ENCODE data around the gene MACROH2A2.

The MACROH2A2 gene

DNA sequence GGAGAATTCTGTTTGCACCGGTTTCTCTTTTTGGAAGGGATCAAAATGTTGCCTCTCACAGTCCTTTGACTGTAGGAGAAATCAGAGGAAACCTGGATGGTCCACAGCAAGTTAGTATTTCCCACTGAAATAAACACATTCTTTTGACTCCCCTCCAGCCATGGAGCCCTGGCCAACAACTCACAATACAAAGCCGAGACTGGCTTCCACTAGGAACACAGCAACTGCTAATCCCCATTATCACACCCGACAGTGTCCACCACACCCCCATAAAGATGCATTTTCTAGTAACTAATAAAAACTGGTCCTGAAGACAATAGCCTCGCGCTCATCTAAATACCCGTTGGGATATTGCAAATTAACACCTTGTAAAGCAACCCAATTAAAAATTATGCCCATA is 798 bp upstream of the MACROH2A2 start:
- Histone ChIP-seq H3K9ac (ENCODE audit: low read depth, low read length) (no peak overlapping the region), H3K27me3 (ENCODE audit: control insufficient read depth, insufficient read depth, low read length) (peaks cover 77% of the 10 kb centered on the region), H3K36me3 (ENCODE audit: control insufficient read depth, insufficient read depth, low read length) (no peaks in the 10 kb centered on the region), H3K4me1 (ENCODE audit: control insufficient read depth, insufficient read depth, low read length) (peaks cover 12% of the 10 kb centered on the region), H3K9me3 (ENCODE audit: control insufficient read depth, insufficient read depth, low read length) (no peaks in the 10 kb centered on the region), H3K4me3 (ENCODE audit: low read depth, low read length) (peak overlapping the region; percentile 70)

DNA sequence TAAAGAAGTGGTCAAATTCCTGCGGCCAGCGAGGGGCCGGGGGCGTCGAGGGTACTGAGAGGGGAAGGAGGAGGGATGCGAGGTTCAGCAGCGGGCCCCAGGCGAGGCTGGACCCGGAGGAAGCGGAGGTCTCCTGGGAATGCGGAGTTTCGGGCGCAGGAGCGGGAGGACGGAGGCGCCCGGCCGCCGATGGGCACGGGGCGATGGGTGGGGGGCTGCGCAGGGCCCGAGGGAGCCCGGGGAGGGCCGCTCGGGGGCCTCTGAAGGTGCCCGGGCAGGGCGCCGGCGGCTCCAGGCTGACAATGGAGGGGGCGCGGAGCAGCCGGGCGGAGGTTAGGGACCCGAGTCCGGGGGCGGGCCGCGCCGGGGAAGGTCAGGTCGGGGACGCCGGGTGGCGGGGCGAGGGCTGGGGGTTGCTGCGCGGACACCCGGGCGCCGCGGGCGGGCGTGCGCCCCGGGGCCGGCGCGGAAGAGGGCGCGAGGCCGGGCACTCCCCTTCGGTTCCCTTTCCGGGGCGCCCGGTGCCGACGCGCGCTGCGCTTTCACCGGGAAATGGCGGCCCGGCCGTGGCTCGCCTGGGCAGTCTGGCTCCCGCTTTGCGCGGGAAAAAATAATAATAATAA is 683 bp downstream of the MACROH2A2 start:
- H3K27me3 ChIP-seq (ENCODE audit: control insufficient read depth, insufficient read depth, low read length), result peaks cover 84% of the 10 kb centered on the region
- H3K4me1 ChIP-seq (ENCODE audit: control insufficient read depth, insufficient read depth, low read length), result peaks cover 12% of the 10 kb centered on the region
- no peaks in the 10 kb centered on the region for H3K36me3 ChIP-seq (ENCODE audit: control insufficient read depth, insufficient read depth, low read length)
- H3K9ac ChIP-seq (ENCODE audit: low read depth, low read length), result peak overlapping the region; percentile 26
- no peaks in the 10 kb centered on the region for H3K9me3 ChIP-seq (ENCODE audit: control insufficient read depth, insufficient read depth, low read length)
- H3K4me3 ChIP-seq (ENCODE audit: low read depth, low read length), result peak overlapping the region; percentile 70

DNA sequence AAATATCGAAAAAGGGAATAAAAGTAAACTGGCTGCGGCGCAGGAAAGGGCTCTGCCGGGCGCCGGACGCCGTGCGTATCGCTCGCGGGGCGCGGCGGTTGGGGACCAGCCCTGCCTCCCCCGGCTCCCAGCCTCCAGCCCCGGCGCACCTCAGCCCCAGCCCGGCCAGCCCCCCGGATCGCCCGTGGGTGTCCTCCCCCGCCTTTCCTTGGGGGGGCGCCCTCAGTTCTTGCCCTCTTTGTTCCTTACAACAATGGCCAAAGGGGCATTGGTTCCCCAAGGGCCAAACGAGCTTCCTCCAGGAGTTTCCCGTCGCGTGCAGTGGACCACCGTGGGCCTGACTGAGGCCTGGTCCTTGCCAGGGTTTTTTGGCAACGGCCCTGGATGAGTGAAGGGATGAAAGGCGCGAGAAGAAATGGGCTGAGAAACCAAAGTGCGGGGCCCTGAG is 1.2 kb downstream of the MACROH2A2 start:
- peak overlapping the region; percentile 32 for H3K4me3 ChIP-seq (ENCODE audit: low read depth, low read length)
- peaks cover 12% of the 10 kb centered on the region for H3K4me1 ChIP-seq (ENCODE audit: control insufficient read depth, insufficient read depth, low read length)
- peaks cover 80% of the 10 kb centered on the region for H3K27me3 ChIP-seq (ENCODE audit: control insufficient read depth, insufficient read depth, low read length)
- H3K36me3 ChIP-seq (ENCODE audit: control insufficient read depth, insufficient read depth, low read length), result no peaks in the 10 kb centered on the region
- H3K9me3 ChIP-seq (ENCODE audit: control insufficient read depth, insufficient read depth, low read length), result no peaks in the 10 kb centered on the region
- H3K9ac ChIP-seq (ENCODE audit: low read depth, low read length), result no peak overlapping the region

DNA sequence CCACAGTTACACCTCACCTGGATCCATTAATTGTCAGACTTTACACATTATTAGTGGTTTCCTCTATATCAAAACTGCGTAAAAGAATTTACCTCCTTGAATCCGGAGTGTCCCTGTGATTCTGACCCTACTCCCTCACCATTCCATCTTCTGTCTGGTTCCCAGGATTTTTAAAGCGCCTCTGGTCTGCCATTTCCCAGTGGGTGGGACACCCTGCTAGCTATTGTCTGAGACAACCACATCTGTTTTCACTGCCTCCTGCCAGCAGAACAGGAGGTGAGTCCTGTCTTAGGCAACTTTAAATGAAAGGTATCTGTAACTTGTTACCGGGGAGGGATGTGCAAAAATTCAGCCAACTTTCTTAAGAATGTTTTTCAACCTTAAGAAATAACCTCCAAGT is 2.3 kb downstream of the MACROH2A2 start:
- peaks cover 70% of the 10 kb centered on the region for H3K27me3 ChIP-seq (ENCODE audit: control insufficient read depth, insufficient read depth, low read length)
- no peak overlapping the region for H3K4me3 ChIP-seq (ENCODE audit: low read depth, low read length)
- H3K9me3 ChIP-seq (ENCODE audit: control insufficient read depth, insufficient read depth, low read length), result no peaks in the 10 kb centered on the region
- no peak overlapping the region for H3K9ac ChIP-seq (ENCODE audit: low read depth, low read length)
- H3K4me1 ChIP-seq (ENCODE audit: control insufficient read depth, insufficient read depth, low read length), result peaks cover 12% of the 10 kb centered on the region
- H3K36me3 ChIP-seq (ENCODE audit: control insufficient read depth, insufficient read depth, low read length), result no peaks in the 10 kb centered on the region

DNA sequence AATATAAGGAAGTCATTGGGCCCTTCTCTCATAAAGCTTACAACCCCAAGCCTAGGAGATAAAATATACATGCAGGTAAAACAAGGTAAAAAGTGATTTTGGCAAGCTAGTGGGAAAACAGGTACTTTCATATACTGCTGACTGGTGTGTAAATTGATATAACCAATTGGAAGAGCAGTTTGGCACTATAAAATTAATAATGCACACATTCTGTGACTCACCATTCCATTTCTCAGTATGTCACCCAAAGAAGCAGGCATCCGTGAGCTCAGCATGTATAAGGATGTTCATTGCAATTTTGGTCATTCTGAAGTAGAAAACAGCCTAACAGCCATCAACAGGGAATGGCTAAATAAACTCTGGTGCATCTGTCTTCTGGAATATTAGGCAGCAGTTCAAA is 2.9 kb downstream of the MACROH2A2 start:
- H3K4me3 ChIP-seq (ENCODE audit: low read depth, low read length), result no peak overlapping the region
- H3K9ac ChIP-seq (ENCODE audit: low read depth, low read length), result no peak overlapping the region
- peaks cover 64% of the 10 kb centered on the region for H3K27me3 ChIP-seq (ENCODE audit: control insufficient read depth, insufficient read depth, low read length)
- H3K9me3 ChIP-seq (ENCODE audit: control insufficient read depth, insufficient read depth, low read length), result no peaks in the 10 kb centered on the region
- peaks cover 12% of the 10 kb centered on the region for H3K4me1 ChIP-seq (ENCODE audit: control insufficient read depth, insufficient read depth, low read length)
- H3K36me3 ChIP-seq (ENCODE audit: control insufficient read depth, insufficient read depth, low read length), result no peaks in the 10 kb centered on the region

DNA sequence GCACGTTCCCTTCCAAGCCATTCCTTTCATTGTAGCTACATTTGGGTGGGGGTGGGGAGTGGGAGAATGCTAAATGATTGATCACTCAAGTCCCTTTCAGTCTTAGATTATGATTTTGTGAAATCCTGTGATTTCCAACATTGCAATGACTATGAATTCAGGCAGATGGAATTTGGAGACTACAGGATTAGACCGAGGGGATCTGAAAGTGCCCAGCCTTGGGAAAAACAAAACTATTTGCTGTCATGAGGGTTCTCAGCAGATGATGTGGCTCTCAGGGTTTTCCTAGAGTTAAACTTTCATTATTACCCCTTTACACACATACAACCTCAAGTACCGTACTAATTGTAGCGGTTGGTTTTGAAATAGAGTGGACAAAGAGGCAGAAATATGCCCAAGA is 4.7 kb downstream of the MACROH2A2 start:
- Histone ChIP-seq H3K36me3 (ENCODE audit: control insufficient read depth, insufficient read depth, low read length) (no peaks in the 10 kb centered on the region), H3K9ac (ENCODE audit: low read depth, low read length) (no peak overlapping the region), H3K4me3 (ENCODE audit: low read depth, low read length) (no peak overlapping the region), H3K4me1 (ENCODE audit: control insufficient read depth, insufficient read depth, low read length) (peaks cover 8% of the 10 kb centered on the region), H3K9me3 (ENCODE audit: control insufficient read depth, insufficient read depth, low read length) (no peaks in the 10 kb centered on the region), H3K27me3 (ENCODE audit: control insufficient read depth, insufficient read depth, low read length) (peaks cover 46% of the 10 kb centered on the region)

DNA sequence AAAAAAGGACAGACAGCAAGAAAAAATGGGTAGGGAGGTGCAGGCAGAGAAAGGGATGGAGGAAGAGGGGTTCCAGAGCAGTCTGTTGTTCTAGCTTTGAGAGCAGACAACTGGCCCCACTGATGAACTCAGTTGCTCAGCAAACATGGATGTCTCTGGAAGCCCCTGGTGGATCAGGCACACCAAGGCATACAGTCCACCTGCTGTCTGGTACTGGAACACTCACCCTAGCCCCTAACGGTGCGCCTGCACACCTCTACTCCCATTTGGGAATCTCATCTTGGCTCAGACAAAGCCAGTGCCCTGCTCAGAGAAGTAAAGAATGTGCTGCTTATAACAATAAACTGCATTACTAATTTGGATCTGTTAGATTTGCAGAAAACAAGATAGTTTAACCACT is 7.7 kb downstream of the MACROH2A2 start:
- no peaks in the 10 kb centered on the region for H3K36me3 ChIP-seq (ENCODE audit: control insufficient read depth, insufficient read depth, low read length)
- no peak overlapping the region for H3K4me3 ChIP-seq (ENCODE audit: low read depth, low read length)
- no peaks in the 10 kb centered on the region for H3K9me3 ChIP-seq (ENCODE audit: control insufficient read depth, insufficient read depth, low read length)
- H3K4me1 ChIP-seq (ENCODE audit: control insufficient read depth, insufficient read depth, low read length), result no peaks in the 10 kb centered on the region
- peaks cover 27% of the 10 kb centered on the region for H3K27me3 ChIP-seq (ENCODE audit: control insufficient read depth, insufficient read depth, low read length)
- no peak overlapping the region for H3K9ac ChIP-seq (ENCODE audit: low read depth, low read length)

DNA sequence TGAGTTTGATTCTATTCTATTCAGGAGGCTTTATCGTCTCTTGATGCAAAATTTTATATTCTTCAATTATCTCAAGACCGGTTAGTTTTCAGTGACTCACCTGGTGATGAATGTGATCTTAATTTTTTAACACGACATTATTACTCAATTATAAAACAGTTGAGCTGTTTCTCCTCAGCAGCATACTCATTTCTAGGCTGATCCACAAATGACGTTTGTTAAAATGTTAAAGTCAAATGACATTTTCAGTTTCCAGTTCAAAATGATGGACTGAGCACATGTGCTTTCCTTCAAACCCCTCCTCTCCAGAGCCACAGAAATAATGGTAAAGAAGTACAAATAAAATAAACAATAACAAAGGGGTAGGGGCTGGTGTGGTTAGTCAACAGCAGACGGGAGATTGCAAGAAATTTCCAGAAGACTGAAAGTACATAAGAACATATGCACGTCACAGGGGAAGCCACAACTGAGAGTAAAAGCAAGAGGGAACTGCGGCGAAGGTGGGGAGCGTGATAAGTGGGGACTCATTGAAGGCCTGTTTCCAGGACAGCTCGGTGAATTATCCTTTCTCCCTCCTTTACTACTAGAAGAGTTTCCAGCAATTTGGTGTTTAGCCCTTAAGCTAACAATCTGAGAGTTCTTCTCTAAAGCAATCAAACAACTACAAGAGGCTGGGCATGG is 10.9 kb downstream of the MACROH2A2 start:
- no peak overlapping the region for H3K4me3 ChIP-seq (ENCODE audit: low read depth, low read length)
- H3K9me3 ChIP-seq (ENCODE audit: control insufficient read depth, insufficient read depth, low read length), result no peaks in the 10 kb centered on the region
- H3K4me1 ChIP-seq (ENCODE audit: control insufficient read depth, insufficient read depth, low read length), result no peaks in the 10 kb centered on the region
- H3K27me3 ChIP-seq (ENCODE audit: control insufficient read depth, insufficient read depth, low read length), result no peaks in the 10 kb centered on the region
- H3K36me3 ChIP-seq (ENCODE audit: control insufficient read depth, insufficient read depth, low read length), result no peaks in the 10 kb centered on the region
- no peak overlapping the region for H3K9ac ChIP-seq (ENCODE audit: low read depth, low read length)

DNA sequence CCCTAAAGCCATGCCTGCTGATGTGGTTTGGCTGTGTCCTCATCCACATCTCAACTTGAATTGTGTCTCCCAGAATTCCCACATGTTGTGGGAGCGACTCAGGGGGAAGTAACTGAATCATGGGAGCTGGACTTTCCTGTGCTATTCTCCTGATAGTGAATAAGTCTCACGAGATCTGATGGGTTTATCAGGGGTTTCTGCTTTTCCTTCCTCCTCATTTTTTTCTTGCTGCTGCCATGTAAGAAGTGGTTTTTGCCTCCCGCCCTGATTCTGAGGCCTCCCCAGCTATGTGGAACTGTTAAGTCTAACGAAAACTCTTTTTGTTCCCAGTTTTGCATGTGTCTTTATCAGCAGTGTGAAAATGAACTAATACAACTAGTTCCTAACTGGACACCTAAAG is 11.8 kb downstream of the MACROH2A2 start:
- no peaks in the 10 kb centered on the region for H3K9me3 ChIP-seq (ENCODE audit: control insufficient read depth, insufficient read depth, low read length)
- no peaks in the 10 kb centered on the region for H3K36me3 ChIP-seq (ENCODE audit: control insufficient read depth, insufficient read depth, low read length)
- no peak overlapping the region for H3K4me3 ChIP-seq (ENCODE audit: low read depth, low read length)
- H3K4me1 ChIP-seq (ENCODE audit: control insufficient read depth, insufficient read depth, low read length), result no peaks in the 10 kb centered on the region
- H3K27me3 ChIP-seq (ENCODE audit: control insufficient read depth, insufficient read depth, low read length), result no peaks in the 10 kb centered on the region
- H3K9ac ChIP-seq (ENCODE audit: low read depth, low read length), result no peak overlapping the region

DNA sequence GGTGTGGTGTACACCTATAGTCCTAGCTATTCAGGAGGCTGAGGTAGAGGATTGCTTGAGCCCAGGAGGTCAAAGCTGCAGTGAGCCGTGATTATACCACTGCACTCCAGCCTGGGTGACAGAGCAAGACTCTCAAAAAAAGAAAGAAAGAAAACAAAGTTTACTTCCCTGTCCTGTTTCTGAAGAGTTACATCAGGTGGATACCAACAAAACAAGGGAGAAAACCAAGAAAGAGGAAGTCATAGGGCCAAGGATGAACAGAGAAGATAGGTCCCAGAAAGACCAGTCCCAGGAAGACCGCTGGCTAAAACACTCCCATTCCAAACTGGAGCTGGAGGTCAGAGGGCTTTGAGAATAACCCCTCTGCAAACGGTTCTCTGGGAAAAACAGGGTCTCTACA is 13.5 kb downstream of the MACROH2A2 start:
- no peak overlapping the region for H3K9ac ChIP-seq (ENCODE audit: low read depth, low read length)
- H3K9me3 ChIP-seq (ENCODE audit: control insufficient read depth, insufficient read depth, low read length), result no peaks in the 10 kb centered on the region
- no peak overlapping the region for H3K4me3 ChIP-seq (ENCODE audit: low read depth, low read length)
- H3K36me3 ChIP-seq (ENCODE audit: control insufficient read depth, insufficient read depth, low read length), result no peaks in the 10 kb centered on the region
- peaks cover 3% of the 10 kb centered on the region for H3K4me1 ChIP-seq (ENCODE audit: control insufficient read depth, insufficient read depth, low read length)
- no peaks in the 10 kb centered on the region for H3K27me3 ChIP-seq (ENCODE audit: control insufficient read depth, insufficient read depth, low read length)

DNA sequence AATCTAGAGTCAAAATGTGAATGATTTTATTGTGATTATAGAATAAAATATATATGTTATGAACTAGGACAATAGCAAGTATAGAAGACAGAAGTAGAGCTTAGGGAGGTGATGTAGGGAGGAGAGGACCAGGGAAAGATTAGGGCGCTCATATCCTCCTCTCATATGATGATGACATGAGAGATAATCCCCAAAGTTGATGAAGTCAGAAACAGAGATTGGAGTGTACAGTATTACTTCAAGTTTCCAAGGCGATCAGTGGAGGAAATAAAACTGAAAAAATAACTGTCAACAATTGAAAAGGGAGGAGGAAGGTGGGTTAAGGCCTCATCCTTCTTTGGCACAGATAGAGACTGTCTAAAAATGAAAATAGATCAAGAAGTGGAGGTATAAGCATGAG is 14.9 kb downstream of the MACROH2A2 start:
- Histone ChIP-seq H3K36me3 (ENCODE audit: control insufficient read depth, insufficient read depth, low read length) (no peaks in the 10 kb centered on the region), H3K4me1 (ENCODE audit: control insufficient read depth, insufficient read depth, low read length) (peaks cover 3% of the 10 kb centered on the region), H3K4me3 (ENCODE audit: low read depth, low read length) (no peak overlapping the region), H3K9ac (ENCODE audit: low read depth, low read length) (no peak overlapping the region), H3K27me3 (ENCODE audit: control insufficient read depth, insufficient read depth, low read length) (no peaks in the 10 kb centered on the region), H3K9me3 (ENCODE audit: control insufficient read depth, insufficient read depth, low read length) (no peaks in the 10 kb centered on the region)

DNA sequence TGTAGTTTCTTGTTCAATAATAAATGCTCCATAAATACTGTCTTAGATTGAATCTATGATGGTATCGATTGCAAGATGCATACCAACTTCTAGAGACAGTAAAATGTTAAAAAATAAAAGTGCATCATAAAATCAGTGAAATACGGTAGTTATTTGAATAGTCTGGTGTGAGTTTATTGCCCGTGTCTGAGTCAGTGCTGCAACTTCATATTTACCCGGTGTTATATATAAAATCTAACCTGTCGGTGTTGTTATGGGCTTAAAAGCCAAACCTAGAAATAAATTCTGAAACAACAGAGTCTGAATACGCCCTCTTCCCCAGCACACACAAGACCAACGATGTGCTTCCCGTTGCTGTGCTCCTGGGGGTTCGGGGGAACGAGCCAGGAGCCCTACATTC is 16.3 kb downstream of the MACROH2A2 start:
- Histone ChIP-seq H3K4me3 (ENCODE audit: low read depth, low read length) (no peak overlapping the region), H3K27me3 (ENCODE audit: control insufficient read depth, insufficient read depth, low read length) (no peaks in the 10 kb centered on the region), H3K9me3 (ENCODE audit: control insufficient read depth, insufficient read depth, low read length) (no peaks in the 10 kb centered on the region), H3K36me3 (ENCODE audit: control insufficient read depth, insufficient read depth, low read length) (no peaks in the 10 kb centered on the region), H3K9ac (ENCODE audit: low read depth, low read length) (no peak overlapping the region), H3K4me1 (ENCODE audit: control insufficient read depth, insufficient read depth, low read length) (peaks cover 3% of the 10 kb centered on the region)

Data from iPS-15b (cell line).